Right cardiac atrium (tissue), 5 donors: ENCODE results near the gene FOXE1. TPM values are rescaled to one million over a fixed set of nuclear protein-coding genes. Genes with fewer than 3 reads are reported as not detected.

Experiments used
- ATAC-seq, 2 donors: fragments of 200-7000 bp; cut with Tn5 transposase; one replicate each; pipeline versions ENCODE4 v1.8.0 to v1.9.1; 2020; ENCODE audit warnings: moderate library complexity in 2 of 2, mild to moderate bottlenecking in 1 of 2
- DNase-seq, 3 donors: peaks; one replicate each; pipeline ENCODE4 v3.0.0-alpha.2; 2020
- H3K27ac ChIP-seq: one replicate; pipeline ENCODE4 v1.5.1; 2013; ENCODE audit warnings: mild to moderate bottlenecking, low read length, control low read depth, moderate library complexity
- H3K27me3 ChIP-seq: one replicate; pipeline ENCODE4 v1.6.1; 2013; ENCODE audit not compliant: control insufficient read depth, insufficient read depth
- H3K4me1 ChIP-seq: one replicate; pipeline ENCODE4 v1.6.1; 2013; ENCODE audit warnings: low read length; ENCODE audit not compliant: control insufficient read depth, insufficient read depth
- H3K4me3 ChIP-seq: one replicate; pipeline ENCODE4 v1.5.1; 2013; ENCODE audit warnings: low read length, control low read depth
- H3K9me3 ChIP-seq: one replicate; pipeline ENCODE4 v1.6.1; 2013; ENCODE audit warnings: low read length; ENCODE audit not compliant: control insufficient read depth
- WGBS: extraction: QIAGEN DNeasy Blood & Tissue Kit; methylation state at CpG from one replicate; pipeline ENCODE4 v1.1.7; 2013; 5-methylcytosine and 5-hydroxymethylcytosine counted together
- intact Hi-C, 4 donors: fragments of 100-400 bp; cut with DNase I; formaldehyde crosslinking; loops; one replicate each; pipeline versions ENCODE4 v1.11.0 to v1.14.0; 2022 to 2023
- long read RNA-seq, 4 donors: library from polyadenylated mRNA; unstranded; transcript quantifications; one replicate each; pipeline ENCODE4 v2.0.0, GENCODE V29; 2020 to 2021
- polyA plus RNA-seq: library from polyadenylated mRNA; stranded (reverse); fragments of 200-250 nt; gene quantifications from one replicate; pipeline ENCODE4 v1.2.3, GENCODE V29; 2013
- total RNA-seq, 4 donors: library from RNA; stranded (reverse); fragmentation: NEBNext Ultra II Directional; extraction: Animal tissue kit (Norgen Biotek cat#: 25700); gene quantifications; one replicate each; pipeline ENCODE4 v1.2.1, GENCODE V29; 2021
- donor health status: healthy with polysubstance abuse.
- donor health status: DM: no; HTN: yes; CAD: no.
- donor health status: DM: no; HTN: no; CAD: no.
- donor health status: DM: no; HTN: yes; CAD: no; lungs with severe emphysema.
- donor health status: DM: yes; HTN: yes; CAD: no.

Gene FOXE1
- total RNA-seq, result not detected
- not detected for polyA plus RNA-seq
- long read RNA-seq, donor 1, result 0 reads
- long read RNA-seq, donor 2, result 0 reads
- long read RNA-seq, donor 3, result 0 reads
- long read RNA-seq, donor 4, result 0 reads

GRCh38 chr9:97853056-97853843 is at the start of gene FOXE1:
FOXE1 (plus strand) TSS chr9:97853226; CDS start chr9:97853915, 689 bp downstream.
- DNase-seq (peak in 1 of 3 donors; percentile 44), ATAC-seq (peak; percentile 12 to 23)
- intact Hi-C loops, result no loop called here
- Histone ChIP-seq H3K27me3 (no peaks in the 10 kb centered on the region), H3K9me3 (no peaks in the 10 kb centered on the region), H3K4me3 (peak within 1 kb of the TSS; percentile 43), H3K27ac (no peak within 1 kb of the TSS), H3K4me1 (peaks cover 2% of the 10 kb centered on the region)
- WGBS, result 1% methylated on average over 83 of the region's 83 CpGs

- Histone ChIP-seq H3K27me3 (no peaks in the 10 kb centered on the region), H3K9me3 (no peaks in the 10 kb centered on the region), H3K27ac (no peak overlapping the region), H3K4me3 (no peak overlapping the region), H3K4me1 (no peaks in the 10 kb centered on the region)
- no peak for ATAC-seq
- intact Hi-C loops, result loop anchor here in 1 of 4 donors (10.0 kb wide), 1 partner anchor 89 kb away; no protein-coding TSS in a partner anchor
- WGBS, result 73% methylated on average over 5 of the region's 5 CpGs
- DNase-seq, result peak in 1 of 3 donors; percentile 31
Measured at GRCh38 chr9:97804059-97804365, 49.0 kb upstream of the FOXE1 start.

GRCh38 chr9:97806721-97807120 is 46.3 kb upstream of the FOXE1 start:
- H3K9me3 ChIP-seq, result no peaks in the 10 kb centered on the region
- no peaks in the 10 kb centered on the region for H3K4me1 ChIP-seq
- H3K4me3 ChIP-seq, result no peak overlapping the region
- WGBS, result 69% methylated on average over 2 of the region's 2 CpGs
- no peak overlapping the region for H3K27ac ChIP-seq
- DNase-seq, result no peak
- H3K27me3 ChIP-seq, result no peaks in the 10 kb centered on the region
- intact Hi-C loops, result loop anchor here in 1 of 4 donors (10.0 kb wide), 1 partner anchor 92 kb away; no protein-coding TSS in a partner anchor
- ATAC-seq, result no peak

GRCh38 chr9:97807681-97808080 is 45.3 kb upstream of the FOXE1 start:
- intact Hi-C loops, result loop anchor here in 1 of 4 donors (10.0 kb wide), 1 partner anchor 93 kb away; no protein-coding TSS in a partner anchor
- no peak overlapping the region for H3K4me3 ChIP-seq
- 64% methylated on average over 2 of the region's 2 CpGs for WGBS
- H3K9me3 ChIP-seq, result no peaks in the 10 kb centered on the region
- no peak overlapping the region for H3K27ac ChIP-seq
- no peak for ATAC-seq
- no peak for DNase-seq
- no peaks in the 10 kb centered on the region for H3K27me3 ChIP-seq
- no peaks in the 10 kb centered on the region for H3K4me1 ChIP-seq

DNA sequence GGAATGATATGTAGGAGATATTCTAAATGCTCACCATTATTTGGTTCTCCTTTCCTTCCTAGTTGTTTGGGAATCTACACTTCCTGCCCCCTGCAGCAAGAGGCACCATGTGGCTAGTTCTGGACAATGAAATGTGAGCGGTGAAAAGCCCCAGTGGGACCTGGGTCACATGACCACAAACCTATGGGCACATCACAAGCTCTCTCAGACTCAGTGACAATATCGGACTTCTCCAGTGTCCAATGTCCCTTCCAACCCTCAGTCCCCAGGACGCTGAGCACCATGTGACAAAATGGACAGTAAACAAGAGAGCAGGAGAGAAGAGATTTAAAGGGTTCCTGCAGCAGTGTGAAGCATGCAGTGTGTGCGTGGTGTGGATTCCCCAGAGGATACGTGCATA is 44.6 kb upstream of the FOXE1 start:
- no peaks in the 10 kb centered on the region for H3K27me3 ChIP-seq
- ATAC-seq (no peak), DNase-seq (no peak)
- H3K9me3 ChIP-seq, result no peaks in the 10 kb centered on the region
- intact Hi-C loops, result loop anchor here in 1 of 4 donors (10.0 kb wide), 1 partner anchor 94 kb away; no protein-coding TSS in a partner anchor
- no peak overlapping the region for H3K4me3 ChIP-seq
- no peak overlapping the region for H3K27ac ChIP-seq
- 54% methylated on average over 5 of the region's 5 CpGs for WGBS
- H3K4me1 ChIP-seq, result no peaks in the 10 kb centered on the region

- intact Hi-C loops, result loop anchor here in 1 of 4 donors (10.0 kb wide), 1 partner anchor 94 kb away; no protein-coding TSS in a partner anchor
- no peaks in the 10 kb centered on the region for H3K9me3 ChIP-seq
- ATAC-seq, result no peak
- no peaks in the 10 kb centered on the region for H3K4me1 ChIP-seq
- H3K27me3 ChIP-seq, result no peaks in the 10 kb centered on the region
- H3K27ac ChIP-seq, result no peak overlapping the region
- DNase-seq, result no peak
- no peak overlapping the region for H3K4me3 ChIP-seq
- 43% methylated on average over 2 of the region's 2 CpGs for WGBS
Measured at GRCh38 chr9:97808972-97809371, 44.1 kb upstream of the FOXE1 start.

GRCh38 chr9:97809666-97810344 is 43.2 kb upstream of the FOXE1 start:
- ATAC-seq, result no peak
- Histone ChIP-seq H3K27ac (no peak overlapping the region), H3K9me3 (no peaks in the 10 kb centered on the region), H3K27me3 (no peaks in the 10 kb centered on the region), H3K4me1 (no peaks in the 10 kb centered on the region), H3K4me3 (no peak overlapping the region)
- no peak for DNase-seq
- WGBS, result 80% methylated on average over 5 of the region's 5 CpGs
- intact Hi-C loops, result loop anchor here in 1 of 4 donors (10.0 kb wide), 1 partner anchor 95 kb away; no protein-coding TSS in a partner anchor

DNA sequence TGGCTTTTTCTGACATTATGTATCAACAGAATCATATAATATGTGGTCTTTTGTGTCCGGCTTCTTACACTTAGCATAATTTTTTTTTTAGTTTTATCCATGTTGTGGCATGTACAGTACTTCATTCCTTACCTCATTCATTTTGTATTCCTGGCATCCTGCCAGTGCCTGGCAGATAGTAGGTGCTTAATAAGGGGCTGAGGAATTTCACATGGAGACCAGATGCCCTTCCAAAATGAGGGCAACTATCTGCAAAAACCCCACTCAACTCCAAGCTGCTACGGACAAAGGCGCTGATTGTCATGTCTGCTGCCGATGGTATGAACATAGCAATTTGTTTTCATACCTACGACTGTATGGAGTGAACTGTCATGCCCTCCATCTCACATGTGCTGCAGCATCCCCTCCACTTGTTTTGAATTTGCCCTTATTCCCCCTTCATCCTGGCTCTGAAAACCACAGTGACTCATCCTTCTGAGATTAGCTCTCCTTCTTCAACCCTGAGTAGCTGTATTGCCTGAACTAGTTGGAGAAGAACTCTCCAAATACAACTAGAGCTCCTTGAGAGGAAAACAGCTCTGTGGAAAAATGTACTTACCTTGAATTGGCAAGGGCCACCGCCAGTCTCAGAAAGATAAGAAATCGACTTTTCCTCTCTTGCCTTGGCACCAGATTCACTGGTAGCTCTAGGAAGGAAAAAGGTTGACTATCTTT is 41.3 kb upstream of the FOXE1 start:
- no peak overlapping the region for H3K4me3 ChIP-seq
- H3K9me3 ChIP-seq, result no peaks in the 10 kb centered on the region
- WGBS, result 61% methylated on average over 7 of the region's 7 CpGs
- intact Hi-C loops, result no loop called here
- H3K4me1 ChIP-seq, result no peaks in the 10 kb centered on the region
- ATAC-seq, result no peak
- no peaks in the 10 kb centered on the region for H3K27me3 ChIP-seq
- no peak for DNase-seq
- H3K27ac ChIP-seq, result no peak overlapping the region

GRCh38 chr9:97812247-97812543 is 40.8 kb upstream of the FOXE1 start:
- 62% methylated on average over 2 of the region's 2 CpGs for WGBS
- DNase-seq (no peak), ATAC-seq (no peak)
- Histone ChIP-seq H3K27me3 (no peaks in the 10 kb centered on the region), H3K4me3 (no peak overlapping the region), H3K9me3 (no peaks in the 10 kb centered on the region), H3K4me1 (no peaks in the 10 kb centered on the region), H3K27ac (no peak overlapping the region)
- intact Hi-C loops, result no loop called here

DNA sequence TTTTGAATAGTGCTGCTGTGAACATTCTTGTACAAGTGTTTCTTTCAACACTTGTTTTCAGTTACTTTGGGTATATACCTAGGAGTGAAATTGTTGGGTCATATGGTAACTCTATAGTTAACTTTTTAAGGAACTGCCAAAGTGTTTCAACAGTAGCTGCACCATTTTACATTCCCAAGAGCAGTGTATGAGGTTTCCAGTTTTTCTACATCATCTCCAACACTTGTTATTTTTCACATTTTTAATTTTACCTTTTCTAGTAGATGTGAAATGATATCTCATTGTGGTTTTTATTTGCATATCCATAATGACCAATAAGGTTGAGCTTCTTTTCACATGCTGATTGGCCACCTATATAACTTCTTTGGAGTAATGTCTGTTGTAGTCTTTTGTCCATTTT is 40.0 kb upstream of the FOXE1 start:
- intact Hi-C loops, result no loop called here
- no peak for ATAC-seq
- H3K4me1 ChIP-seq, result no peaks in the 10 kb centered on the region
- peaks cover 2% of the 10 kb centered on the region for H3K27me3 ChIP-seq
- DNase-seq, result no peak
- no peak overlapping the region for H3K27ac ChIP-seq
- H3K9me3 ChIP-seq, result no peaks in the 10 kb centered on the region
- H3K4me3 ChIP-seq, result no peak overlapping the region

GRCh38 chr9:97819735-97820134 is 33.3 kb upstream of the FOXE1 start:
- DNase-seq (no peak), ATAC-seq (no peak)
- H3K9me3 ChIP-seq, result no peaks in the 10 kb centered on the region
- no peak overlapping the region for H3K27ac ChIP-seq
- peaks cover 2% of the 10 kb centered on the region for H3K27me3 ChIP-seq
- H3K4me1 ChIP-seq, result no peaks in the 10 kb centered on the region
- intact Hi-C loops, result no loop called here
- 66% methylated on average over 1 of the region's 1 CpG for WGBS
- no peak overlapping the region for H3K4me3 ChIP-seq
